Naive thymus-derived CD4-positive, alpha-beta T cell (primary cell): Measurements from ENCODE around the gene FKBP7. TPM values are rescaled to one million over a fixed set of nuclear protein-coding genes. Genes with fewer than 3 reads are reported as not detected.
A peak's percentile ranks its signal among the peaks of the same experiment; 100 is the strongest.

Experiments
- ATAC-seq: fragments of 150-1000 bp; cut with Tn5 transposase; 2 replicates; pipeline ENCODE4 v1.10.0; 2021; ENCODE audit warnings: mild to moderate bottlenecking, moderate library complexity
- CTCF ChIA-PET: fragments of 350-600 bp; sonication (Branson Sonifier 250); formaldehyde crosslinking; loops from one replicate; lab custom pipeline; 2021; ENCODE audit warnings: antibody characterized with exemption; lab: Charles Lee
- POLR2A ChIA-PET: fragments of 350-600 bp; sonication (Branson Sonifier 250); formaldehyde crosslinking; loops from one replicate; lab custom pipeline; 2021; ENCODE audit warnings: antibody characterized with exemption, inconsistent platforms; lab: Charles Lee
- DNase-seq, 9 donors: peaks; one replicate each; pipeline versions ENCODE4 v3.0.0 to v3.0.0-alpha.2; 2020 to 2022; ENCODE audit warnings: mixed read lengths in 1 of 9
- H3K27ac ChIP-seq: one replicate; pipeline ENCODE4 v1.7.0; 2013; ENCODE audit warnings: mild to moderate bottlenecking, low read depth, low read length, moderate library complexity
- H3K27me3 ChIP-seq, 2 donors: one replicate each; pipeline ENCODE4 v1.7.0; 2013; ENCODE audit warnings: low read length in 2 of 2, mild to moderate bottlenecking in 2 of 2, moderate library complexity in 2 of 2; ENCODE audit not compliant: control insufficient read depth in 2 of 2, insufficient read depth in 2 of 2
- H3K36me3 ChIP-seq, 3 experiments: 1 replicate in 2 of 3; 2 replicates in 1 of 3; pipeline ENCODE4 v1.7.0; 2013; ENCODE audit warnings: low read length in 3 of 3, mild to moderate bottlenecking in 3 of 3, moderate library complexity in 1 of 3; ENCODE audit not compliant: insufficient read depth in 3 of 3, control insufficient read depth in 2 of 3
- H3K4me1 ChIP-seq, 2 donors: one replicate each; pipeline ENCODE4 v1.7.0; 2013; ENCODE audit warnings: low read length in 2 of 2, mild to moderate bottlenecking in 2 of 2, moderate library complexity in 1 of 2; ENCODE audit not compliant: control insufficient read depth in 2 of 2, insufficient read depth in 2 of 2
- H3K4me3 ChIP-seq: 2 replicates; pipeline ENCODE4 v1.7.0; 2013; ENCODE audit warnings: mild to moderate bottlenecking, low read length
- H3K9me3 ChIP-seq, 3 experiments: 1 replicate in 2 of 3; 2 replicates in 1 of 3; pipeline ENCODE4 v1.7.0; 2013; ENCODE audit warnings: low read length in 3 of 3; ENCODE audit not compliant: control insufficient read depth in 2 of 3
- H3K27ac Mint-ChIP-seq, 9 donors: one replicate each; pipeline ENCODE4 v1.8.0; 2020 to 2022; ENCODE audit warnings: mixed read lengths in 9 of 9, mild to moderate bottlenecking in 8 of 9, moderate library complexity in 5 of 9, inconsistent platforms in 2 of 9
- H3K27me3 Mint-ChIP-seq, 5 donors: one replicate each; pipeline ENCODE4 v1.8.0; 2021 to 2022; ENCODE audit warnings: mixed read lengths in 5 of 5, mild to moderate bottlenecking in 1 of 5
- H3K36me3 Mint-ChIP-seq, 5 donors: one replicate each; pipeline ENCODE4 v1.8.0; 2020 to 2022; ENCODE audit warnings: mixed read lengths in 5 of 5, mild to moderate bottlenecking in 3 of 5, inconsistent platforms in 1 of 5
- H3K4me1 Mint-ChIP-seq, 7 donors: one replicate each; pipeline ENCODE4 v1.8.0; 2020 to 2022; ENCODE audit warnings: mixed read lengths in 7 of 7, mild to moderate bottlenecking in 3 of 7, inconsistent platforms in 1 of 7
- H3K4me3 Mint-ChIP-seq, 10 donors: one replicate each; pipeline ENCODE4 v1.8.0; 2020 to 2022; ENCODE audit warnings: mild to moderate bottlenecking in 10 of 10, mixed read lengths in 10 of 10, moderate library complexity in 6 of 10, inconsistent platforms in 2 of 10
- H3K9me3 Mint-ChIP-seq, 11 donors: one replicate each; pipeline ENCODE4 v1.8.0; 2020 to 2022; ENCODE audit warnings: mixed read lengths in 11 of 11, mild to moderate bottlenecking in 4 of 11, inconsistent platforms in 1 of 11, moderate library complexity in 1 of 11
- intact Hi-C, 2 donors: fragments of 100-400 bp; cut with micrococcal nuclease; formaldehyde crosslinking; loops; one replicate each; pipeline ENCODE4 v1.15.1; 2023
- polyA plus RNA-seq, 2 donors: library from polyadenylated mRNA; unstranded; fragments of 300-500 nt; fragmentation: Illumina TruSeq; gene quantifications; one replicate each; pipeline ENCODE4 v1.2.3, GENCODE V29; 2021
- total RNA-seq, 6 experiments: library from RNA in 5 of 6; stranded (reverse) in 5 of 6; gene quantifications; 1 replicate in 5 of 6; 2 replicates in 1 of 6; pipeline ENCODE4 v1.2.3 and lab custom pipeline; 2021 to 2026

Gene FKBP7
- total and polyA plus RNA-seq, 7 experiments from 2014 or later: 0.64 to 4.6 (median 2.4) TPM

GRCh38 chr2:178478130-178478438 is 316 bp downstream of the FKBP7 start:
- H3K9me3 Mint-ChIP-seq: no peaks in the 10 kb centered on the region
- peak overlapping the region; percentile 94 to 100 (median 99) for H3K4me3 Mint-ChIP-seq
- ChIA-PET CTCF (no interaction called here), POLR2A (interaction anchor here (1.6 kb wide), 1 partner anchor 27 kb away, joined by 3 read pairs; the partner anchor contains the start of genes PJVK and PRKRA)
- Histone ChIP-seq H3K4me1 (peaks cover 22 to 28% of the 10 kb centered on the region in 2 donors), H3K9me3 (no peaks in the 10 kb centered on the region), H3K4me3 (peak overlapping the region; percentile 91), H3K27me3 (no peaks in the 10 kb centered on the region), H3K27ac (peak overlapping the region; percentile 80), H3K36me3 (no peaks in the 10 kb centered on the region)
- no peak for ATAC-seq
- no peak for DNase-seq
- intact Hi-C loops: loop anchor here (1.0 to 2.0 kb wide), 7 partner anchors 27 to 1529 kb away; partner anchors contain the start of genes PJVK (in 2 of the 2), PRKRA (in 2 of the 2), CWC22 (in 1 of the 2) and HNRNPA3 (in 1 of the 2)
- peaks cover 0 to 2% (median 0%) of the 10 kb centered on the region in 5 donors for H3K36me3 Mint-ChIP-seq
- H3K27me3 Mint-ChIP-seq: no peaks in the 10 kb centered on the region
- peak overlapping the region; percentile 91 to 99 (median 98) for H3K27ac Mint-ChIP-seq
- H3K4me1 Mint-ChIP-seq: peaks cover 28 to 45% (median 41%) of the 10 kb centered on the region in 7 donors

GRCh38 chr2:178477443-178478129 is 814 bp downstream of the FKBP7 start:
- CTCF ChIA-PET: no interaction called here
- Mint-ChIP-seq H3K36me3 (peaks cover 0 to 2% (median 0%) of the 10 kb centered on the region in 5 donors), H3K4me3 (peak overlapping the region; percentile 57 to 100 (median 99)), H3K27ac (peak overlapping the region in 7 of 9 donors; percentile 91 to 99 (median 99)), H3K27me3 (no peaks in the 10 kb centered on the region), H3K9me3 (no peaks in the 10 kb centered on the region), H3K4me1 (peaks cover 24 to 40% (median 37%) of the 10 kb centered on the region in 7 donors)
- peak overlapping the region; percentile 91 for H3K4me3 ChIP-seq
- ATAC-seq (no peak), DNase-seq (no peak)
- H3K4me1 ChIP-seq: peaks cover 22 to 25% of the 10 kb centered on the region in 2 donors
- H3K9me3 ChIP-seq: no peaks in the 10 kb centered on the region
- no peaks in the 10 kb centered on the region for H3K36me3 ChIP-seq
- H3K27me3 ChIP-seq: no peaks in the 10 kb centered on the region
- intact Hi-C loops: loop anchor here (1.0 to 2.0 kb wide), 7 partner anchors 26 to 1529 kb away; partner anchors contain the start of genes PJVK (in 2 of the 2), PRKRA (in 2 of the 2), CWC22 (in 1 of the 2) and HNRNPA3 (in 1 of the 2)
- peak overlapping the region; percentile 80 for H3K27ac ChIP-seq
- POLR2A ChIA-PET: interaction anchor here (1.6 kb wide), 1 partner anchor 26 kb away, joined by 3 read pairs; the partner anchor contains the start of genes PJVK and PRKRA

GRCh38 chr2:178476477-178476876 is 1.9 kb downstream of the FKBP7 start:
- DNase-seq (no peak), ATAC-seq (no peak)
- H3K27ac Mint-ChIP-seq: peak overlapping the region in 3 of 9 donors; percentile 8 to 32 (median 19)
- no peak overlapping the region for H3K4me3 ChIP-seq
- intact Hi-C loops: no loop called here
- H3K4me1 Mint-ChIP-seq: peaks cover 13 to 29% (median 26%) of the 10 kb centered on the region in 7 donors
- H3K9me3 ChIP-seq: no peaks in the 10 kb centered on the region
- H3K4me3 Mint-ChIP-seq: no peak overlapping the region
- H3K9me3 Mint-ChIP-seq: no peaks in the 10 kb centered on the region
- H3K36me3 ChIP-seq: no peaks in the 10 kb centered on the region
- H3K27me3 ChIP-seq: no peaks in the 10 kb centered on the region
- ChIA-PET POLR2A (interaction anchor here (1.6 kb wide), 1 partner anchor 25 kb away, joined by 3 read pairs; the partner anchor contains the start of genes PJVK and PRKRA), CTCF (no interaction called here)
- no peak overlapping the region for H3K27ac ChIP-seq
- no peaks in the 10 kb centered on the region for H3K27me3 Mint-ChIP-seq
- H3K4me1 ChIP-seq: peaks cover 13 to 14% of the 10 kb centered on the region in 2 donors
- no peaks in the 10 kb centered on the region for H3K36me3 Mint-ChIP-seq

GRCh38 chr2:178474560-178474959 is 3.8 kb downstream of the FKBP7 start:
- ChIA-PET POLR2A (interaction anchor here (0.7 kb wide), 2 partner anchors 55 to 135 kb away, joined by 3 read pairs; no protein-coding TSS in a partner anchor), CTCF (no interaction called here)
- Histone ChIP-seq H3K4me1 (peaks cover 5% of the 10 kb centered on the region in 2 donors), H3K9me3 (no peaks in the 10 kb centered on the region), H3K4me3 (no peak overlapping the region), H3K27me3 (no peaks in the 10 kb centered on the region), H3K36me3 (no peaks in the 10 kb centered on the region), H3K27ac (no peak overlapping the region)
- no peak for ATAC-seq
- DNase-seq: no peak
- no peaks in the 10 kb centered on the region for H3K9me3 Mint-ChIP-seq
- H3K27me3 Mint-ChIP-seq: no peaks in the 10 kb centered on the region
- peaks cover 8 to 22% (median 15%) of the 10 kb centered on the region in 7 donors for H3K4me1 Mint-ChIP-seq
- H3K36me3 Mint-ChIP-seq: no peaks in the 10 kb centered on the region
- H3K4me3 Mint-ChIP-seq: no peak overlapping the region
- no peak overlapping the region for H3K27ac Mint-ChIP-seq
- intact Hi-C loops: no loop called here

GRCh38 chr2:178473931-178474330 is 4.5 kb downstream of the FKBP7 start:
- Mint-ChIP-seq H3K4me3 (no peak overlapping the region), H3K27me3 (no peaks in the 10 kb centered on the region), H3K4me1 (peaks cover 4 to 16% (median 9%) of the 10 kb centered on the region in 7 donors), H3K9me3 (no peaks in the 10 kb centered on the region), H3K36me3 (no peaks in the 10 kb centered on the region), H3K27ac (no peak overlapping the region)
- CTCF ChIA-PET: no interaction called here
- Histone ChIP-seq H3K4me3 (no peak overlapping the region), H3K36me3 (no peaks in the 10 kb centered on the region), H3K9me3 (no peaks in the 10 kb centered on the region), H3K4me1 (no peaks in the 10 kb centered on the region), H3K27me3 (no peaks in the 10 kb centered on the region), H3K27ac (no peak overlapping the region)
- intact Hi-C loops: no loop called here
- ATAC-seq: no peak
- POLR2A ChIA-PET: interaction anchor here (0.7 kb wide), 2 partner anchors 23 to 134 kb away, joined by 3 read pairs; partner anchors contain the start of genes PJVK and PRKRA
- no peak for DNase-seq

- ChIA-PET POLR2A (interaction anchor here (0.7 to 1.1 kb wide), 2 partner anchors 22 to 26 kb away, joined by 3 read pairs; partner anchors contain the start of genes PJVK and PRKRA), CTCF (no interaction called here)
- Histone ChIP-seq H3K27me3 (no peaks in the 10 kb centered on the region), H3K9me3 (no peaks in the 10 kb centered on the region), H3K27ac (no peak overlapping the region), H3K4me1 (no peaks in the 10 kb centered on the region), H3K4me3 (no peak overlapping the region), H3K36me3 (no peaks in the 10 kb centered on the region)
- H3K27ac Mint-ChIP-seq: peak overlapping the region in 1 of 9 donors; percentile 67
- DNase-seq (no peak), ATAC-seq (no peak)
- no peak overlapping the region for H3K4me3 Mint-ChIP-seq
- H3K4me1 Mint-ChIP-seq: peaks cover 4 to 13% (median 4%) of the 10 kb centered on the region in 7 donors
- intact Hi-C loops: no loop called here
- H3K36me3 Mint-ChIP-seq: no peaks in the 10 kb centered on the region
- H3K27me3 Mint-ChIP-seq: no peaks in the 10 kb centered on the region
- H3K9me3 Mint-ChIP-seq: no peaks in the 10 kb centered on the region
Observed at GRCh38 chr2:178473373-178473772, 5.0 kb downstream of the FKBP7 start.
